Measurements from ENCODE around the gene PREX1. TPM values are rescaled to one million over a fixed set of nuclear protein-coding genes. Genes with fewer than 3 reads are reported as not detected.

Gene PREX1
- total RNA-seq, 3 donors from 2014 or later, result 53.1 to 84.2 (median 65.1) TPM

DNA sequence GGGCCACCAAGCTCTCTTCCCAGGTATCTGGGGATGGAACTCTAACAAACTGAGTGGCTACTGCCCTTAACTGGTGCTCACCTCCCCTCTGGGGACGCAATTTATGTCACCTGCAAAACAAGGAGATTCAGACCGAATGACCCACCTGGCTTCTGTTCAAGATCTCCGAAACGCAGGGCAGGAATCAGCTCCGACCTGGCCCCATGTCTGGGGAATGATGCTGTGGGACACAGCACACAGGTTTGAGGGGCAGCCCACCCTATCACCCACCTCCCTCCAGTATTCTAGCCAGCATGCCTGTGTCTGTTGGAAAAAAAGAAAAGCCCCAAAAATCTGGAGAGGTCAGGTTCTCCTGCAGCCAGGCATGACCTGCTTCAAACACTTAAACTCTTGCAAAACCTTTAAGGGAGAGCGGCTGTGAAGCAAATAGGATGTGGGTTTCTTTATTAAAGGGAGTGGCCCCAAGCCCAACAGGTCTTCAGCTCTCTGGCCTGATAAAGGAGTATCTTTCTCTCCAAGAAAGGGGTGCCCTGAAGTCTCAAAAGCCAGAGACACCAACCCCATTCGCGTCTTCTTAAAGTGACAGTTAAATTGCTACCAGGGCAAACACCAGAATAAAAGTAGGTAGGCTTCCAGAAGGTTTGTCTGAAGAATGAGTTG, 6.4 kb downstream of the PREX1 start:
- Histone ChIP-seq H3K27ac (peak overlapping the region in 1 of 2 donors; percentile 25), H3K4me3 (no peak overlapping the region), H3K4me1 (no peaks in the 10 kb centered on the region), H3K36me3 (no peaks in the 10 kb centered on the region), H3K9me3 (no peaks in the 10 kb centered on the region), H3K27me3 (no peaks in the 10 kb centered on the region)
- intact Hi-C loops (cut with DNase I; ENCODE audit: low total_unique reads), result loop anchor here (5.0 kb wide), 1 partner anchor 1139 kb away; no protein-coding TSS in a partner anchor
- DNase-seq (ENCODE audit: low spot score in 2 of 2), result no peak
- no peak for TF ChIP-seq CTCF (IDR thresholded peaks at IDR 0.05)
- TF ChIP-seq POLR2A (IDR thresholded peaks at IDR 0.05), result no peak
- TF ChIP-seq POLR2AphosphoS5 (IDR thresholded peaks at IDR 0.05), result no peak

- TF ChIP-seq POLR2A (IDR thresholded peaks at IDR 0.05) (no peak), CTCF (IDR thresholded peaks at IDR 0.05) (no peak), POLR2AphosphoS5 (IDR thresholded peaks at IDR 0.05) (no peak)
- H3K9me3 ChIP-seq, result no peaks in the 10 kb centered on the region
- intact Hi-C loops (cut with DNase I; ENCODE audit: low total_unique reads), result loop anchor here (5.0 kb wide), 1 partner anchor 1138 kb away; no protein-coding TSS in a partner anchor
- no peaks in the 10 kb centered on the region for H3K4me1 ChIP-seq
- no peaks in the 10 kb centered on the region for H3K36me3 ChIP-seq
- peak overlapping the region in 1 of 2 donors; percentile 43 for H3K27ac ChIP-seq
- H3K27me3 ChIP-seq, result no peaks in the 10 kb centered on the region
- no peak overlapping the region for H3K4me3 ChIP-seq
- no peak for DNase-seq (ENCODE audit: low spot score in 2 of 2)
These were observed 7.2 kb downstream of the PREX1 start for GRCh38 chr20:48820649-48820973.

DNA sequence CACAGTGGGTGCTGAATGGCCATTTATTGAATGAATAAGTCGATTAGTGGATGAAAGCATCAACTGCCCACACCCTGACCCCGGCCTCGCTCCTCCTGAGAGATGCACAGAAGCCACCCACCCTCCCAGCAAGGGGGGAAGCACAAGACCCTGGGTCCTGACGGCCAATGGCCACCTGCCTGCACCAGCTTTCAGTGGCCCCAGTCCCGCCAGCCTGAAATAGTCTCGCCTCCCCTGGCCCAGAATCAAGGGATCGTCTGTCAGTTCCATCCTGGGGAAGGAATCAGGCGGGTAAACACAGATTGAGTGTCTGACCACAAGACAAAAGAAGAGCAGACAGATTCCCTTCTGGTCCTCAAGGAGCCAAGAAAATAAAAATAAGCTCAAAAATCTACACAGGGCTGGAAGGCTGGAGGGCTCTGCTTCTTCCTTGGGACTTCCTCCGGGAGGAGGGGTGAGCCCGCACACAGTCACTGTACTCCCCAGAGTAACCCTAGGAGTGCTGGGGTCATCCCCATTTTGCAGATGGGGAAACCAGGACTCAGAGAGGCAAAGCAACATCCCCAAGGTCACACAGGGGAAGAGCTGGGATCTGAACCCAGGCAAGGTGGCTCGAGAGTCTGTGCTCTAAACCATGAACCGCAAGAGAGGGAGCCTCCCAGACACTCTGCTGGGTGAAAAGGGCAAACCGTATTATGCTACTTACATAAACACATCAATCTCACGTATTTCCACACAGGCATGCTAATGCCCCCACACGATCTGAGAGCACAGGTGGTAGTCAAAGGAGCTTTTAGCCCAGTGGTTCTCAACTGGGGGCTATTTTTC, 7.8 kb downstream of the PREX1 start:
- intact Hi-C loops (cut with DNase I; ENCODE audit: low total_unique reads), result loop anchor here (5.0 kb wide), 1 partner anchor 1138 kb away; no protein-coding TSS in a partner anchor

GRCh38 chr20:48819089-48819488, 8.7 kb downstream of the PREX1 start:
- Histone ChIP-seq H3K36me3 (no peaks in the 10 kb centered on the region), H3K4me1 (no peaks in the 10 kb centered on the region), H3K27me3 (no peaks in the 10 kb centered on the region), H3K9me3 (no peaks in the 10 kb centered on the region), H3K27ac (peak overlapping the region in 1 of 2 donors; percentile 9), H3K4me3 (no peak overlapping the region)
- no peak for DNase-seq (ENCODE audit: low spot score in 2 of 2)
- intact Hi-C loops (cut with DNase I; ENCODE audit: low total_unique reads), result no loop called here
- no peak for TF ChIP-seq CTCF (IDR thresholded peaks at IDR 0.05)
- TF ChIP-seq POLR2AphosphoS5 (IDR thresholded peaks at IDR 0.05), result no peak
- no peak for TF ChIP-seq POLR2A (IDR thresholded peaks at IDR 0.05)

More for the DNA sequence above, 7.8 kb downstream of the PREX1 start:
- DNase-seq (ENCODE audit: low spot score in 2 of 2), result no peak
- Histone ChIP-seq H3K36me3 (no peaks in the 10 kb centered on the region), H3K9me3 (no peaks in the 10 kb centered on the region), H3K4me3 (no peak overlapping the region), H3K27ac (peak overlapping the region in 1 of 2 donors; percentile 43), H3K27me3 (no peaks in the 10 kb centered on the region), H3K4me1 (no peaks in the 10 kb centered on the region)
- TF ChIP-seq POLR2A (IDR thresholded peaks at IDR 0.05), result no peak
- no peak for TF ChIP-seq POLR2AphosphoS5 (IDR thresholded peaks at IDR 0.05)
- TF ChIP-seq CTCF (IDR thresholded peaks at IDR 0.05), result no peak

GRCh38 chr20:48818481-48818987, 9.3 kb downstream of the PREX1 start:
- H3K4me3 ChIP-seq, result no peak overlapping the region
- DNase-seq (ENCODE audit: low spot score in 2 of 2), result no peak
- H3K4me1 ChIP-seq, result no peaks in the 10 kb centered on the region
- H3K27ac ChIP-seq, result peak overlapping the region in 1 of 2 donors; percentile 9
- no peaks in the 10 kb centered on the region for H3K36me3 ChIP-seq
- H3K27me3 ChIP-seq, result no peaks in the 10 kb centered on the region
- H3K9me3 ChIP-seq, result no peaks in the 10 kb centered on the region
- intact Hi-C loops (cut with DNase I; ENCODE audit: low total_unique reads), result no loop called here
- TF ChIP-seq POLR2AphosphoS5 (IDR thresholded peaks at IDR 0.05) (no peak), POLR2A (IDR thresholded peaks at IDR 0.05) (no peak)
